Measurements from ENCODE around the gene SPTBN1. TPM values are rescaled to one million over a fixed set of nuclear protein-coding genes. Genes with fewer than 3 reads are reported as not detected.

SPTBN1 gene
- total and polyA plus RNA-seq, 2 of the 4 experiments (the other 2 are of a cell fraction) = 49.1 to 241 TPM

DNA sequence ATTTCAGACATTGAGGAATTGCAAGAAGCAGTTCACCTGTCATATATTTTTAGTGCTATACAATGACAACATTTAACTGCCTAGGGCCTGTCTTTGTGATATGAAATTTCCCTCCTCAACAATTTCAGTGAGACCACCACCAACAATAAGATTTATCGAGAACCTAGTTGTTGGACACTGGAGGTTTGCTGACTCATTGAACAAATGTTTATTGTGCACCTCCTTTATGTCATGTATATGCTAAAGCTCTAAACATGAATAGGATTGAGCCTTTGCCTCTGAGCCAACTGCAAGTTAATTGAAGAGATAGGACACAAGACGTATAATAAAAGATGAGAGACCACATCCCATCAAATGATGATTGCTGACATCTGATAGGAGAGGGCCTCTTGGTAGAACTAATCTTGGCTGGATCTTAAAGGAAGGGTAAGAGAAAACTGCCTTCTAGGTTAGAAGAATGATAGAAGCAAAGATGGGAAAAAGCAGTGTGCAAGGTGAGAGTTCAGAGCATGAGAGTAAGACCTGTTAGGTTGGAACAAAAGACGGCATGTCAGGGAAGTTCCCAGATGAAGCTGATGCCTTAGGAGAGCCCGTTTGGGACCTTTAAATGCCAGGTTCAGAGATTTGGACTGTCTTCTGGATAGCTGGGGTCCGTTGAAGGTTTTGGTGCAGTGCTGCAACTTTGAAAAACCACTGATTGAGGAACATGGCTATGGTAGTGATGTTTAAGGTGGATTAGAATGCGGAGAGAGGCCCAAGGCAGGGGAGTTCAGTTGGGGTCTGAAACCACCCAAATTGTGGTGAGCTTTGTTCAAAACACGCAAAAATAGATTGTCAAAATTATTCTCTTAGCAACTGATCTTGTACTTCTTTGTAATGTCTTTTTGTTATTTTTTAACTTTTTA lies 134.3 kb downstream of the SPTBN1 start:
- intact Hi-C loops (cut with micrococcal nuclease) (no loop called here), in situ Hi-C loops (cut with MboI; ENCODE audit: low sequenced_read_pairs) (no loop called here), dilution Hi-C loops (cut with HindIII; ENCODE audit: low sequenced_read_pairs, unreplicated experiment) (no loop called here)
- H3K9ac ChIP-seq (ENCODE audit: low read depth, low read length) = no peak overlapping the region
- no peak overlapping the region for H3K23ac ChIP-seq (ENCODE audit: low read depth, low read length)
- no peak overlapping the region for H2BK5ac ChIP-seq (ENCODE audit: low read depth, low read length, poor library complexity, severe bottlenecking)
- DNase-seq = no peak
- no TSS peak for BruUV-seq (replicated peaks)
- H3K4ac ChIP-seq (ENCODE audit: low read depth, low read length) = no peak overlapping the region
- POLR2A ChIA-PET (ENCODE audit: unreplicated experiment) = no interaction called here
- H3K4me1 ChIP-seq (ENCODE audit: control insufficient read depth, insufficient read depth, low read length) = peaks cover 11% of the 10 kb centered on the region
- H3K4me2 ChIP-seq (ENCODE audit: low read depth, low read length) = no peak overlapping the region
- no peak overlapping the region for H3K56ac ChIP-seq (ENCODE audit: extremely low read depth, insufficient read depth, low read length)
- H4K20me1 ChIP-seq (ENCODE audit: insufficient read depth, low read length) = peaks cover 18% of the 10 kb centered on the region; the same call in 1 of the 2 replicates
- H4K8ac ChIP-seq (ENCODE audit: low read depth in 2 of 2, low read length in 2 of 2) = no peak overlapping the region
- no peak overlapping the region for H2AK9ac ChIP-seq (replicated peaks; ENCODE audit: low read depth, low read length, poor library complexity)
- H4K5ac ChIP-seq (ENCODE audit: low read depth, low read length) = no peak overlapping the region
- no peak overlapping the region for H2BK120ac ChIP-seq (ENCODE audit: low read depth, low read length)
- H3K9me3 ChIP-seq (ENCODE audit: control insufficient read depth, insufficient read depth, low read length) = no peaks in the 10 kb centered on the region
- 0 out of 2 replicates have a peak overlapping the region, but pooled peaks have one; percentile 3 for H2BK20ac ChIP-seq (ENCODE audit: low read depth, low read length)
- CTCF ChIA-PET = interaction anchor here (0.5 to 1.3 kb wide), 2 partner anchors 9 to 13 kb away, joined by 3 to 4 read pairs; no protein-coding TSS in a partner anchor
- no peak for TF ChIP-seq MAZ (IDR thresholded peaks at IDR 0.05; ENCODE audit: borderline replicate concordance, low read depth, low read length)
- TF ChIP-seq FOS (IDR thresholded peaks at IDR 0.05; ENCODE audit: low read depth, low read length) = no peak
- no peak for TF ChIP-seq POLR2A (IDR thresholded peaks at IDR 0.05; ENCODE audit: low read depth, low read length)
- TF ChIP-seq MXI1 (IDR thresholded peaks at IDR 0.05; ENCODE audit: borderline replicate concordance, low read depth, low read length) = no peak
- no peak for TF ChIP-seq MAFK (IDR thresholded peaks at IDR 0.05; ENCODE audit: low read depth, low read length)
- TF ChIP-seq NFE2L2 (IDR thresholded peaks at IDR 0.05; ENCODE audit: low read depth, low read length) = no peak
- no peak overlapping the region; the same call in 1 of the 2 replicates for H4K91ac ChIP-seq (ENCODE audit: insufficient read depth, low read depth, low read length)
- H3K9me1 ChIP-seq (ENCODE audit: insufficient read depth, low read length) = peaks cover 16% of the 10 kb centered on the region
- no peak overlapping the region for H2AFZ ChIP-seq (replicated peaks; ENCODE audit: low read length, poor library complexity)
- peaks cover 4% of the 10 kb centered on the region for H3K36me3 ChIP-seq (ENCODE audit: control insufficient read depth, insufficient read depth, low read length)
- no peaks in the 10 kb centered on the region for H3K27me3 ChIP-seq (ENCODE audit: control insufficient read depth, insufficient read depth, low read length)
- peaks cover 49 to 87% of the 10 kb centered on the region in 2 experiments for H3K79me1 ChIP-seq (ENCODE audit: low read depth in 1 of 2, low read length in 2 of 2)
- H3K27ac ChIP-seq (ENCODE audit: insufficient read depth, low read length) = no peak overlapping the region
- no peak overlapping the region for H3K18ac ChIP-seq (ENCODE audit: low read depth, low read length)
- H2AK5ac ChIP-seq (ENCODE audit: low read depth, low read length) = no peak overlapping the region; the same call in 1 of the 2 replicates
- no peak overlapping the region for H3K14ac ChIP-seq (replicated peaks; ENCODE audit: low read depth, low read length)
- 100% methylated on average over 4 of the region's 7 CpGs; no CpG with 5 or more reads in 1 of the 2 experiments for WGBS, 2 experiments (ENCODE audit: extremely low coverage in 2 of 2, insufficient read length in 1 of 2)
- H3K4me3 ChIP-seq (ENCODE audit: insufficient read depth, low read depth, low read length) = no peak overlapping the region
- ATAC-seq (ENCODE audit: low read depth) = no peak
- no peak overlapping the region; the same call in 2 of the 3 replicates for H2BK15ac ChIP-seq (ENCODE audit: low read depth, low read length)

Measured in IMR-90 (cell line).